Breast epithelium (tissue), 4 donors: Measurements from ENCODE around the gene GPR82. TPM values are rescaled to one million over a fixed set of nuclear protein-coding genes. Genes with fewer than 3 reads are reported as not detected.

Experiments used
- DNase-seq, 2 donors: peaks; one replicate each; pipeline ENCODE4 v3.0.0-alpha.2; 2019; ENCODE audit warnings: low spot score in 2 of 2
- H3K27ac ChIP-seq, 2 donors: fragments of 200-600 bp; sonication (generic) in 1 of 2; one replicate each; pipeline ENCODE4 v1.5.1; 2016 to 2019; ENCODE audit warnings: mild to moderate bottlenecking in 1 of 2
- H3K27me3 ChIP-seq, 2 donors: fragments of 200-600 bp; sonication (generic) in 1 of 2; one replicate each; pipeline versions ENCODE4 v1.5.1 to v1.6.0; 2017 to 2019; ENCODE audit warnings: control low read depth in 1 of 2, mild to moderate bottlenecking in 1 of 2
- H3K36me3 ChIP-seq: fragments of 200-600 bp; one replicate; pipeline ENCODE4 v1.5.1; 2019
- H3K4me1 ChIP-seq, 2 donors: fragments of 200-600 bp; sonication (generic); one replicate each; pipeline ENCODE4 v1.5.1; 2016 to 2019; ENCODE audit warnings: control low read depth in 1 of 2
- H3K4me3 ChIP-seq, 3 donors: fragments of 200-600 bp; sonication (generic); 1 replicate in 2 of 3; 2 replicates in 1 of 3; pipeline ENCODE4 v1.5.1; 2016 to 2019; ENCODE audit warnings: mild to moderate bottlenecking in 3 of 3, moderate library complexity in 2 of 3
- H3K9me3 ChIP-seq, 2 donors: fragments of 200-600 bp; sonication (generic) in 1 of 2; one replicate each; pipeline ENCODE4 v1.5.1; 2016 to 2019; ENCODE audit warnings: control low read depth in 1 of 2
- CTCF ChIP-seq, 3 donors: fragments of 450-650 bp; IDR thresholded peaks; one replicate each; pipeline ENCODE4 v1.5.1; 2016 to 2017; ENCODE audit warnings: antibody characterized with exemption in 3 of 3, mild to moderate bottlenecking in 3 of 3, moderate library complexity in 3 of 3
- POLR2A ChIP-seq: fragments of 450-650 bp; IDR thresholded peaks from one replicate; pipeline ENCODE4 v1.6.1; 2016; ENCODE audit warnings: antibody characterized with exemption, mild to moderate bottlenecking, moderate library complexity
- POLR2AphosphoS5 ChIP-seq, 3 donors: sonication (generic); formaldehyde crosslinking; IDR thresholded peaks; one replicate each; pipeline ENCODE4 v1.6.1; 2017; ENCODE audit warnings: antibody characterized with exemption in 3 of 3
- intact Hi-C: fragments of 100-400 bp; cut with DNase I; formaldehyde crosslinking; loops from one replicate; pipeline ENCODE4 v1.15.1; 2023; ENCODE audit warnings: low total_unique reads
- total RNA-seq, 3 donors: library from RNA; depleted of rRNA; stranded (reverse); fragments of >200 nt; gene quantifications; one replicate each; pipeline ENCODE4 v1.1.0, GENCODE V29; 2016

GPR82 gene
- total RNA-seq, 3 donors from 2014 or later, result 0.16 to 0.44 (median 0.33) TPM

GRCh38 chrX:41734530-41734929 lies 10.5 kb downstream of the GPR82 start:
- Histone ChIP-seq H3K27me3 (peaks cover 0 to 7% of the 10 kb centered on the region in 2 donors), H3K4me1 (no peaks in the 10 kb centered on the region), H3K27ac (no peak overlapping the region), H3K36me3 (no peaks in the 10 kb centered on the region), H3K4me3 (no peak overlapping the region), H3K9me3 (no peaks in the 10 kb centered on the region)
- DNase-seq, result no peak
- TF ChIP-seq CTCF (IDR thresholded peaks at IDR 0.05), result no peak
- TF ChIP-seq POLR2A, result no peak
- TF ChIP-seq POLR2AphosphoS5 (IDR thresholded peaks at IDR 0.05), result no peak
- intact Hi-C loops, result no loop called here

- TF ChIP-seq POLR2A (no peak), CTCF (IDR thresholded peaks at IDR 0.05) (no peak), POLR2AphosphoS5 (IDR thresholded peaks at IDR 0.05) (no peak)
- H3K4me1 ChIP-seq, result no peaks in the 10 kb centered on the region
- H3K27me3 ChIP-seq, result peaks cover 0 to 26% of the 10 kb centered on the region in 2 donors
- no peak overlapping the region for H3K27ac ChIP-seq
- intact Hi-C loops, result no loop called here
- no peaks in the 10 kb centered on the region for H3K36me3 ChIP-seq
- no peak for DNase-seq
- H3K4me3 ChIP-seq, result no peak overlapping the region
- H3K9me3 ChIP-seq, result no peaks in the 10 kb centered on the region
These were observed 13.1 kb downstream of the GPR82 start for GRCh38 chrX:41737065-41737464.

GRCh38 chrX:41739871-41740270 lies 15.9 kb downstream of the GPR82 start:
- peaks cover 0 to 29% of the 10 kb centered on the region in 2 donors for H3K27me3 ChIP-seq
- H3K4me3 ChIP-seq, result no peak overlapping the region
- H3K4me1 ChIP-seq, result no peaks in the 10 kb centered on the region
- intact Hi-C loops, result loop anchor here (5.0 kb wide), 1 partner anchor 1502 kb away; no protein-coding TSS in a partner anchor
- no peak for DNase-seq
- H3K27ac ChIP-seq, result no peak overlapping the region
- H3K9me3 ChIP-seq, result no peaks in the 10 kb centered on the region
- no peaks in the 10 kb centered on the region for H3K36me3 ChIP-seq
- TF ChIP-seq CTCF (IDR thresholded peaks at IDR 0.05) (no peak), POLR2AphosphoS5 (IDR thresholded peaks at IDR 0.05) (no peak), POLR2A (no peak)

GRCh38 chrX:41750716-41751115 lies 26.7 kb downstream of the GPR82 start:
- Histone ChIP-seq H3K36me3 (no peaks in the 10 kb centered on the region), H3K9me3 (no peaks in the 10 kb centered on the region), H3K4me1 (no peaks in the 10 kb centered on the region), H3K27ac (no peak overlapping the region), H3K4me3 (no peak overlapping the region), H3K27me3 (peaks cover 0 to 12% of the 10 kb centered on the region in 2 donors)
- TF ChIP-seq POLR2AphosphoS5 (IDR thresholded peaks at IDR 0.05), result no peak
- no peak for TF ChIP-seq POLR2A
- no peak for TF ChIP-seq CTCF (IDR thresholded peaks at IDR 0.05)
- intact Hi-C loops, result no loop called here
- no peak for DNase-seq

- no peak overlapping the region for H3K4me3 ChIP-seq
- H3K9me3 ChIP-seq, result no peaks in the 10 kb centered on the region
- TF ChIP-seq POLR2AphosphoS5 (IDR thresholded peaks at IDR 0.05), result no peak
- TF ChIP-seq POLR2A, result no peak
- DNase-seq, result no peak
- H3K36me3 ChIP-seq, result no peaks in the 10 kb centered on the region
- intact Hi-C loops, result no loop called here
- H3K27ac ChIP-seq, result no peak overlapping the region
- no peaks in the 10 kb centered on the region for H3K4me1 ChIP-seq
- peaks cover 0 to 13% of the 10 kb centered on the region in 2 donors for H3K27me3 ChIP-seq
These were observed 34.4 kb downstream of the GPR82 start for GRCh38 chrX:41758401-41758800.

- H3K9me3 ChIP-seq, result no peaks in the 10 kb centered on the region
- H3K4me3 ChIP-seq, result no peak overlapping the region
- DNase-seq, result no peak
- TF ChIP-seq POLR2A, result no peak
- peak in 2 of 3 donors; percentile 20 to 26 for TF ChIP-seq CTCF (IDR thresholded peaks at IDR 0.05)
- no peaks in the 10 kb centered on the region for H3K36me3 ChIP-seq
- intact Hi-C loops, result no loop called here
- H3K27me3 ChIP-seq, result peaks cover 0 to 17% of the 10 kb centered on the region in 2 donors
- no peak overlapping the region for H3K27ac ChIP-seq
- no peaks in the 10 kb centered on the region for H3K4me1 ChIP-seq
These were observed 35.8 kb downstream of the GPR82 start for GRCh38 chrX:41759817-41760216.
